Activated CD4-positive, alpha-beta T cell treated with anti-CD3 and anti-CD28 coated beads, Interleukin-2, amount 50 U/mL, for 4 hours (primary cell): Measurements from ENCODE around the gene THAP9.
"Not testable (repeated sequence)": the region's sequence is repeated elsewhere in the genome, so short reads cannot be mapped to it uniquely, and the experiment has no call there.

Experiments
- DNase-seq, 2 experiments: peaks; one replicate each; pipeline ENCODE4 v3.0.0-alpha.2; 2020

The THAP9 gene

GRCh38 chr4:82893942-82894341 lies 6.6 kb upstream of the THAP9 start:
- no peak for DNase-seq

- DNase-seq = no peak
These were observed 3.8 kb upstream of the THAP9 start for GRCh38 chr4:82896755-82897154.

- no peak for DNase-seq
These were observed 2.0 kb upstream of the THAP9 start for GRCh38 chr4:82898322-82899243.

- no peak for DNase-seq
These were observed 1.0 kb upstream of the THAP9 start for GRCh38 chr4:82899374-82900065.

- DNase-seq = no peak
These were observed 497 bp upstream of the THAP9 start for GRCh38 chr4:82900066-82900410.

- no peak for DNase-seq
These were observed 716 bp downstream of the THAP9 start for GRCh38 chr4:82901183-82901718.

- DNase-seq = no peak
These were observed 3.2 kb downstream of the THAP9 start for GRCh38 chr4:82903737-82904136.

- DNase-seq = peak; percentile 9 to 12
These were observed 4.7 kb downstream of the THAP9 start for GRCh38 chr4:82905205-82905604.

GRCh38 chr4:82906469-82906868 lies 5.9 kb downstream of the THAP9 start:
- no peak for DNase-seq

- DNase-seq = no peak
These were observed 8.8 kb downstream of the THAP9 start for GRCh38 chr4:82909326-82909725.

- DNase-seq = no peak
These were observed 12.8 kb downstream of the THAP9 start for GRCh38 chr4:82913305-82913704.

- DNase-seq = not testable (repeated sequence)
These were observed 13.4 kb downstream of the THAP9 start for GRCh38 chr4:82913968-82914367.

GRCh38 chr4:82918091-82918490 lies 17.6 kb downstream of the THAP9 start:
- no peak for DNase-seq

- no peak for DNase-seq
These were observed 18.9 kb downstream of the THAP9 start for GRCh38 chr4:82919386-82919785.

- no peak for DNase-seq
These were observed 21.3 kb downstream of the THAP9 start for GRCh38 chr4:82921795-82922194.

- DNase-seq = no peak
These were observed 30.6 kb downstream of the THAP9 start for GRCh38 chr4:82930848-82931755.

- DNase-seq = no peak
These were observed 33.9 kb downstream of the THAP9 start for GRCh38 chr4:82934441-82934840.

- no peak for DNase-seq
These were observed 38.9 kb downstream of the THAP9 start for GRCh38 chr4:82939414-82939813.

GRCh38 chr4:82947498-82947897 lies 47.0 kb downstream of the THAP9 start:
- no peak for DNase-seq

GRCh38 chr4:82948647-82949204 lies 48.2 kb downstream of the THAP9 start:
- DNase-seq = no peak

- DNase-seq = no peak
These were observed 50.7 kb downstream of the THAP9 start for GRCh38 chr4:82951196-82951595.

- DNase-seq = no peak
These were observed 53.7 kb downstream of the THAP9 start for GRCh38 chr4:82954212-82954611.

GRCh38 chr4:82957045-82957444 lies 56.5 kb downstream of the THAP9 start:
- DNase-seq = no peak
